A549 (cell line): ENCODE data around the gene LDLRAP1. TPM values are rescaled to one million over a fixed set of nuclear protein-coding genes. Genes with fewer than 3 reads are reported as not detected.

Experiments used
- ATAC-seq, 2 experiments: fragments of 200-7000 bp in 1 of 2; fragments of >200 bp in 1 of 2; cut with Nextera tagmentation in 1 of 2; cut with Tn5 transposase in 1 of 2; 3 replicates each; pipeline versions ENCODE4 v1.8.0 to v1.9.1; 2018 to 2020; ENCODE audit warnings: mild to moderate bottlenecking in 1 of 2, moderate library complexity in 1 of 2
- CTCF ChIA-PET: fragments of 300-600 bp; sonication (Branson Sonifier 250); formaldehyde crosslinking; extraction: SDS; loops from one replicate; lab custom pipeline; 2021; ENCODE audit warnings: antibody characterized with exemption, inconsistent platforms; lab: Yijun Ruan, JAX
- POLR2A ChIA-PET: fragments of 350-600 bp; formaldehyde crosslinking; extraction: SDS; loops from one replicate; lab custom pipeline; 2021; ENCODE audit warnings: antibody characterized with exemption, inconsistent platforms; lab: Yijun Ruan, JAX
- DNase-seq, 2 experiments: peaks; one replicate each; pipeline versions ENCODE4 v3.0.0 to v3.0.0-alpha.2; 2011 to 2016; ENCODE audit warnings: low read depth in 1 of 2, low spot score in 1 of 2
- FAIRE-seq: peaks from 2 replicates; lab custom pipeline; 2011; peaks lifted over from hg19 to GRCh38; lab: Jason Lieb, UNC
- H3K27ac ChIP-seq, 2 experiments: fragments of >200 bp; sonication (Bioruptor Twin); formaldehyde crosslinking; 3 replicates each; pipeline ENCODE4 v1.5.1; 2016 to 2017
- H3K4me1 ChIP-seq: fragments of >200 bp; sonication (Bioruptor Twin); formaldehyde crosslinking; 3 replicates; pipeline ENCODE4 v1.6.1; 2016
- H3K4me2 ChIP-seq: fragments of >200 bp; sonication (Bioruptor Twin); formaldehyde crosslinking; 3 replicates; pipeline ENCODE4 v1.6.1; 2016
- H3K4me3 ChIP-seq: fragments of >200 bp; sonication (Bioruptor Twin); formaldehyde crosslinking; 3 replicates; pipeline ENCODE4 v1.5.1; 2016
- H3K9me3 ChIP-seq: fragments of >200 bp; sonication (Bioruptor Twin); formaldehyde crosslinking; 3 replicates; pipeline ENCODE4 v1.6.1; 2016
- CBX8 ChIP-seq: fragments of 200-600 bp; sonication (generic); IDR thresholded peaks from 2 replicates; pipeline ENCODE4 v1.6.1; 2016
- EHMT2 ChIP-seq: fragments of 200-600 bp; sonication (generic); IDR thresholded peaks from 2 replicates; pipeline ENCODE4 v1.6.1; 2016; ENCODE audit warnings: antibody characterized with exemption, low read depth, mild to moderate bottlenecking, moderate library complexity
- EP300 ChIP-seq, 2 experiments: fragments of >200 bp; sonication (Bioruptor Twin); formaldehyde crosslinking; IDR thresholded peaks; 2 replicates in 1 of 2; 3 replicates in 1 of 2; pipeline ENCODE4 v1.6.1; 2016 to 2017
- ESRRA ChIP-seq: fragments of 150-350 bp; IDR thresholded peaks from 2 replicates; pipeline ENCODE4 v1.6.1; 2014; ENCODE audit warnings: mild to moderate bottlenecking, low read length, borderline replicate concordance
- FOXS1 ChIP-seq: fragments of 250-450 bp; sonication (Bioruptor Pico); IDR thresholded peaks from 2 replicates; pipeline ENCODE4 v1.5.0; 2020; ENCODE audit warnings: mild to moderate bottlenecking, moderate library complexity
- HEYL ChIP-seq: fragments of 250-450 bp; sonication (Bioruptor Pico); IDR thresholded peaks from 2 replicates; pipeline ENCODE4 v1.8.0; 2021; ENCODE audit warnings: mild to moderate bottlenecking, moderate library complexity
- HOXB5 ChIP-seq: fragments of 250-450 bp; sonication (Bioruptor Pico); IDR thresholded peaks from 2 replicates; pipeline ENCODE4 v1.5.0; 2020; ENCODE audit warnings: mild to moderate bottlenecking, moderate library complexity
- JUN ChIP-seq, 2 experiments: fragments of >200 bp; sonication (Bioruptor Twin); formaldehyde crosslinking; IDR thresholded peaks; 2 replicates in 1 of 2; 3 replicates in 1 of 2; pipeline ENCODE4 v1.6.1; 2016 to 2017
- JUNB ChIP-seq: fragments of >200 bp; sonication (Bioruptor Twin); formaldehyde crosslinking; IDR thresholded peaks from 2 replicates; pipeline ENCODE4 v1.6.1; 2016
- MYC ChIP-seq: IDR thresholded peaks from 2 replicates; pipeline ENCODE4 v1.6.1; 2012; ENCODE audit warnings: mild to moderate bottlenecking, inconsistent platforms, low read length, improper control_type of control experiment, borderline replicate concordance
- NR3C1 ChIP-seq: fragments of >200 bp; sonication (Bioruptor Twin); formaldehyde crosslinking; IDR thresholded peaks from 3 replicates; pipeline ENCODE4 v1.6.1; 2017
- PHF8 ChIP-seq: fragments of 200-600 bp; sonication (generic); IDR thresholded peaks from 2 replicates; pipeline ENCODE4 v1.6.1; 2016; ENCODE audit warnings: low read depth, mild to moderate bottlenecking, antibody characterized with exemption, moderate library complexity, borderline replicate concordance
- POLR2A ChIP-seq: IDR thresholded peaks from 2 replicates; pipeline ENCODE4 v1.6.1; 2012; ENCODE audit warnings: mild to moderate bottlenecking, low read length
- RAD21 ChIP-seq, 2 experiments: fragments of >200 bp in 1 of 2; sonication (Bioruptor Twin) in 1 of 2; formaldehyde crosslinking in 1 of 2; IDR thresholded peaks in 1 of 2; conservative IDR thresholded peaks in 1 of 2; 2 replicates in 1 of 2; 3 replicates in 1 of 2; pipeline ENCODE4 v1.6.1; 2012 to 2018; ENCODE audit warnings: inconsistent platforms in 1 of 2
- RCOR1 ChIP-seq: fragments of 150-350 bp; IDR thresholded peaks from 2 replicates; pipeline ENCODE4 v1.6.1; 2014; ENCODE audit warnings: antibody characterized with exemption, low read length, low read depth
- RFX5 ChIP-seq: fragments of 450-650 bp; IDR thresholded peaks from 2 replicates; pipeline ENCODE4 v1.7.1; 2014; ENCODE audit warnings: antibody characterized with exemption, mild to moderate bottlenecking, moderate library complexity
- TFCP2L1 ChIP-seq: fragments of 250-450 bp; sonication (Bioruptor Pico); IDR thresholded peaks from 2 replicates; pipeline ENCODE4 v1.5.0; 2021; ENCODE audit warnings: mild to moderate bottlenecking
- TP53 ChIP-seq: fragments of 250-450 bp; sonication (Bioruptor Pico); IDR thresholded peaks from 2 replicates; pipeline ENCODE4 v1.5.0; 2021; ENCODE audit warnings: mild to moderate bottlenecking, moderate library complexity
- ZSCAN20 ChIP-seq: fragments of 250-450 bp; sonication (Bioruptor Pico); IDR thresholded peaks from 2 replicates; pipeline ENCODE4 v1.8.0; 2022; ENCODE audit warnings: mild to moderate bottlenecking, moderate library complexity
- WGBS: methylation state at CpG from one replicate; pipeline ENCODE4 v1.1.6; 2017; ENCODE audit errors: missing lambda C conversion rate; 5-methylcytosine and 5-hydroxymethylcytosine counted together
- polyA plus RNA-seq, 4 experiments: library from polyadenylated mRNA; depleted of rRNA in 3 of 4; stranded (reverse); fragments of >200 nt; fragmentation: RNase III in 1 of 4; extraction: RNeasy Plus Mini Kit Qiagen cat#74134 plus additional on column Dnase treatment in 1 of 4; gene quantifications; 2 replicates in 3 of 4; 3 replicates in 1 of 4; pipeline ENCODE4 v1.2.3, GENCODE V29; 2011 to 2017
- TF ChIP-seq, protein P1 (sequence below): fragments of 200-600 bp; sonication (generic); IDR thresholded peaks from 2 replicates; pipeline ENCODE4 v1.6.1; 2016; ENCODE audit warnings: antibody characterized with exemption, mild to moderate bottlenecking, moderate library complexity
- TF ChIP-seq, protein P2 (sequence below): fragments of 450-650 bp; IDR thresholded peaks from 2 replicates; pipeline ENCODE4 v1.6.1; 2014; ENCODE audit warnings: antibody characterized with exemption

The LDLRAP1 gene
- polyA plus RNA-seq, 2 of the 4 experiments (the other 2 are of a cell fraction): 7.9 to 10.1 TPM

- H3K27ac ChIP-seq: no peak overlapping the region
- no peak for ATAC-seq
- CTCF ChIA-PET: interaction anchor here (1.8 kb wide), 2 partner anchors 42 to 46 kb away, joined by 4 to 5 read pairs; no protein-coding TSS in a partner anchor
- H3K4me2 ChIP-seq: no peak overlapping the region
- no peak for DNase-seq
- H3K4me3 ChIP-seq: no peak overlapping the region
- H3K9me3 ChIP-seq: no peaks in the 10 kb centered on the region
- TF ChIP-seq MYC: no peak
- no peak for TF ChIP-seq PHF8
- no peak for TF ChIP-seq HEYL
- TF ChIP-seq HOXB5 (CRISPR knock-in tag): no peak
- TF ChIP-seq ESRRA: no peak
- no peak for TF ChIP-seq EHMT2
- TF ChIP-seq, all 56 proteins: peak for 0
- H3K4me1 ChIP-seq: peaks cover 14% of the 10 kb centered on the region
- 91% methylated on average over 12 of the region's 21 CpGs for WGBS
- POLR2A ChIA-PET: no interaction called here
- FAIRE-seq: no peak
Observed at GRCh38 chr1:25566730-25567341, 23.4 kb downstream of the LDLRAP1 start.

GRCh38 chr1:25567710-25568089, 24.3 kb downstream of the LDLRAP1 start:
- Histone ChIP-seq H3K9me3 (no peaks in the 10 kb centered on the region), H3K4me2 (no peak overlapping the region), H3K4me1 (peaks cover 14% of the 10 kb centered on the region), H3K4me3 (no peak overlapping the region), H3K27ac (no peak overlapping the region)
- 90% methylated on average over 7 of the region's 10 CpGs for WGBS
- DNase-seq: no peak
- no peak for ATAC-seq
- ChIA-PET POLR2A (no interaction called here), CTCF (interaction anchor here (1.8 kb wide), 1 partner anchor 41 kb away, joined by 5 read pairs; no protein-coding TSS in a partner anchor)
- TF ChIP-seq RAD21 (conservative IDR thresholded peaks at IDR 0.05 in 1 of 2, IDR thresholded peaks at IDR 0.05 in 1 of 2) (no peak), JUNB (no peak), CBX8 (no peak), TFCP2L1 (no peak), RCOR1 (no peak), NR3C1 (no peak), ESRRA (no peak), FOXS1 (CRISPR knock-in tag) (no peak), ZSCAN20 (CRISPR knock-in tag) (no peak), EHMT2 (no peak), TP53 (CRISPR knock-in tag) (no peak)
- TF ChIP-seq, protein P1, sequence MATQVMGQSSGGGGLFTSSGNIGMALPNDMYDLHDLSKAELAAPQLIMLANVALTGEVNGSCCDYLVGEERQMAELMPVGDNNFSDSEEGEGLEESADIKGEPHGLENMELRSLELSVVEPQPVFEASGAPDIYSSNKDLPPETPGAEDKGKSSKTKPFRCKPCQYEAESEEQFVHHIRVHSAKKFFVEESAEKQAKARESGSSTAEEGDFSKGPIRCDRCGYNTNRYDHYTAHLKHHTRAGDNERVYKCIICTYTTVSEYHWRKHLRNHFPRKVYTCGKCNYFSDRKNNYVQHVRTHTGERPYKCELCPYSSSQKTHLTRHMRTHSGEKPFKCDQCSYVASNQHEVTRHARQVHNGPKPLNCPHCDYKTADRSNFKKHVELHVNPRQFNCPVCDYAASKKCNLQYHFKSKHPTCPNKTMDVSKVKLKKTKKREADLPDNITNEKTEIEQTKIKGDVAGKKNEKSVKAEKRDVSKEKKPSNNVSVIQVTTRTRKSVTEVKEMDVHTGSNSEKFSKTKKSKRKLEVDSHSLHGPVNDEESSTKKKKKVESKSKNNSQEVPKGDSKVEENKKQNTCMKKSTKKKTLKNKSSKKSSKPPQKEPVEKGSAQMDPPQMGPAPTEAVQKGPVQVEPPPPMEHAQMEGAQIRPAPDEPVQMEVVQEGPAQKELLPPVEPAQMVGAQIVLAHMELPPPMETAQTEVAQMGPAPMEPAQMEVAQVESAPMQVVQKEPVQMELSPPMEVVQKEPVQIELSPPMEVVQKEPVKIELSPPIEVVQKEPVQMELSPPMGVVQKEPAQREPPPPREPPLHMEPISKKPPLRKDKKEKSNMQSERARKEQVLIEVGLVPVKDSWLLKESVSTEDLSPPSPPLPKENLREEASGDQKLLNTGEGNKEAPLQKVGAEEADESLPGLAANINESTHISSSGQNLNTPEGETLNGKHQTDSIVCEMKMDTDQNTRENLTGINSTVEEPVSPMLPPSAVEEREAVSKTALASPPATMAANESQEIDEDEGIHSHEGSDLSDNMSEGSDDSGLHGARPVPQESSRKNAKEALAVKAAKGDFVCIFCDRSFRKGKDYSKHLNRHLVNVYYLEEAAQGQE: no peak
- TF ChIP-seq, protein P2, sequence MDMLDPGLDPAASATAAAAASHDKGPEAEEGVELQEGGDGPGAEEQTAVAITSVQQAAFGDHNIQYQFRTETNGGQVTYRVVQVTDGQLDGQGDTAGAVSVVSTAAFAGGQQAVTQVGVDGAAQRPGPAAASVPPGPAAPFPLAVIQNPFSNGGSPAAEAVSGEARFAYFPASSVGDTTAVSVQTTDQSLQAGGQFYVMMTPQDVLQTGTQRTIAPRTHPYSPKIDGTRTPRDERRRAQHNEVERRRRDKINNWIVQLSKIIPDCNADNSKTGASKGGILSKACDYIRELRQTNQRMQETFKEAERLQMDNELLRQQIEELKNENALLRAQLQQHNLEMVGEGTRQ: no peak
- no peak for FAIRE-seq

DNA sequence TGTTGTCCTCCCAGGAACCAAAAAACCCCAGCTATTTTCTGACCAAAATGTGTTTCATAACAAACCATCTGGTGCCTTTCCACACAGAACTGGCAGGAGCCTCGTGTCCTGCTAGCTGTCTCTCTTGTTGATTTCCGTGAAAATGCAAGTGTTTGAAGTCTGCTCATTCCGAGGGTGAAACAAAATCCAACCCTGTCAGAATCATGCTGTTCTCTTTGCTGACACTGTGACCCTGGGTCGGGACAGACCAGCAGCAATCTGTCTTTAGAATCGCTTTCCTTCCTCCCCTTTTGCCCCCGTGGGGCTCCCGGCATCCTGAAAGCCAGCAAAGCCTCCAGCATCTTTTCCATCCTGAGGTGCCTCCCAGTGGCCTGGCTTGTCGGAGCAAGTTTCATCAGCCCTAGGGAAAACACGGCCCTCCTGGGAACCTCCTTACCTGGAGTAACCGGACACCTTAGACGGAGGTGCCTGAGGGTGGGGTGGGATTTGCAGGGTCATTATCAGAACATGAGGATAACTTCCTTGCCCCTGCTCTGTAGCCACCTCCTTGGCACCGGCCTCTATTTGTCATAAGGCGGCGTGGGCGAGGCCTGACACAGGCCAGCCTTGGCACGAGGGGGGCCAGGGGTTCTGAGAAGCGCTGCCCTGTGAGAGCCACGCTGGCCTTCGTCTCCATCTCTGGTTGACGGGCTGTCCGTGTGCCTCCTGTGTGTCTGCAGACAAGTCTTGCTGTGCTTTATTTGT, 24.9 kb downstream of the LDLRAP1 start:
- Histone ChIP-seq H3K9me3 (no peaks in the 10 kb centered on the region), H3K4me2 (peak overlapping the region; percentile 54), H3K27ac (peak overlapping the region in 1 of 2 experiments; percentile 62; a peak in 3 of 6 replicates), H3K4me3 (no peak overlapping the region), H3K4me1 (peaks cover 19% of the 10 kb centered on the region)
- DNase-seq: no peak
- ChIA-PET CTCF (interaction anchor here (0.5 to 0.6 kb wide), 2 partner anchors 165 to 637 kb away, joined by 3 read pairs; no protein-coding TSS in a partner anchor), POLR2A (no interaction called here)
- no peak for FAIRE-seq
- 74% methylated on average over 14 of the region's 21 CpGs for whole genome bisulfite sequencing
- TF ChIP-seq POLR2A (no peak), RFX5 (no peak), HEYL (no peak), JUN (IDR thresholded peaks at IDR 0.05) (no peak), CBX8 (no peak), EHMT2 (no peak), MYC (no peak), EP300 (IDR thresholded peaks at IDR 0.05) (no peak)
- ATAC-seq: peak in 1 of 2 experiments; percentile 11; a peak in 1 of 6 replicates
